A673 (cell line): ENCODE data around the gene MSANTD2.

ENCODE experiments used
- CTCF ChIP-seq: fragments of 300-800, 200-600 bp; sonication (generic); conservative IDR thresholded peaks from 2 replicates; pipeline ENCODE4 v1.5.1; 2017; ENCODE audit warnings: low read depth, mild to moderate bottlenecking, antibody characterized with exemption, low read length, moderate library complexity, mixed read lengths
- EZH2 ChIP-seq: fragments of 200-600 bp; sonication (generic); IDR thresholded peaks from 2 replicates; pipeline ENCODE4 v1.6.1; 2017; ENCODE audit warnings: borderline replicate concordance, low read depth, mild to moderate bottlenecking, mixed read lengths, antibody characterized with exemption, low read length; ENCODE audit not compliant: poor library complexity, severe bottlenecking

DNA sequence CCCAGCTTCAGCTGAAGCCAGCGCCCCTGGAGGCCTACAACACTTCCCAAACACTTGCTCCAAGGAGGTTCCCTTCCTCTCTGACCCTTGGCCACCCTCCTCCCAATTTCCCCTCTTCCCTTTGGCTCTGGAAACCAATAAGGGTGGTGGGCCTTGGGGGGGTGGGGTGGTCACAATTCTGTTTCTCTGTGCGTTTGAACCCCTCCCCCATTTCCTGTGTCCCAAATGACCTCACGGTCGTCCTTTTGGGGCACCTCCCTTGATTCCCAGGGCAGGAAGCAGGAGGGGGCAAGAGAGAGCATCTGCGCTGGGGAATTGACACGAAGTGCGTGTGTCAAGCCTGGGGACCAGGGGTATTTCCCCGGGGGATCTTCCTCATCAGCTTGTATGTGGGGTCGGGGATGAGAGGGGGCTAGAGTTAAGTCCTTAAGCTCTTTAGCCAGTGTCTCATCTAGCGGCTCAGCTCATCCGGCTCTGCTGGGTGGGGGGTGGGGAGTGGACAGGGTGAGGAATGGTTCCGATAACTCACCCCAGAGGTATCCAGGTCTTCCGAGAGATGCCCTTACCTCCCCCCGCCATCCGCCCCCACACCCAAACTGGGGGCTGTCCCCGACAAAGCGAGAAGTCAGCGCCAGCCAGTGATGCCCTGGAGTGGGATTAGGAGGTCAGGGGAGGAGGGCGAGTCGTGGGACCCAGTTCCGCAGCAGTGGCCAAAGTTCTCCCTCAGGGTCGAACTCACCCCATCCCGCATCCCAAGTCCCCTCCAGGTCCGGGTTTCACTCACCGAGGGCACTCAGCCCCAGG lies 38.7 kb downstream of the MSANTD2 start:
- no peak for TF ChIP-seq CTCF
- no peak for TF ChIP-seq EZH2
